Measurements from ENCODE around the gene SLC51A.

DNA sequence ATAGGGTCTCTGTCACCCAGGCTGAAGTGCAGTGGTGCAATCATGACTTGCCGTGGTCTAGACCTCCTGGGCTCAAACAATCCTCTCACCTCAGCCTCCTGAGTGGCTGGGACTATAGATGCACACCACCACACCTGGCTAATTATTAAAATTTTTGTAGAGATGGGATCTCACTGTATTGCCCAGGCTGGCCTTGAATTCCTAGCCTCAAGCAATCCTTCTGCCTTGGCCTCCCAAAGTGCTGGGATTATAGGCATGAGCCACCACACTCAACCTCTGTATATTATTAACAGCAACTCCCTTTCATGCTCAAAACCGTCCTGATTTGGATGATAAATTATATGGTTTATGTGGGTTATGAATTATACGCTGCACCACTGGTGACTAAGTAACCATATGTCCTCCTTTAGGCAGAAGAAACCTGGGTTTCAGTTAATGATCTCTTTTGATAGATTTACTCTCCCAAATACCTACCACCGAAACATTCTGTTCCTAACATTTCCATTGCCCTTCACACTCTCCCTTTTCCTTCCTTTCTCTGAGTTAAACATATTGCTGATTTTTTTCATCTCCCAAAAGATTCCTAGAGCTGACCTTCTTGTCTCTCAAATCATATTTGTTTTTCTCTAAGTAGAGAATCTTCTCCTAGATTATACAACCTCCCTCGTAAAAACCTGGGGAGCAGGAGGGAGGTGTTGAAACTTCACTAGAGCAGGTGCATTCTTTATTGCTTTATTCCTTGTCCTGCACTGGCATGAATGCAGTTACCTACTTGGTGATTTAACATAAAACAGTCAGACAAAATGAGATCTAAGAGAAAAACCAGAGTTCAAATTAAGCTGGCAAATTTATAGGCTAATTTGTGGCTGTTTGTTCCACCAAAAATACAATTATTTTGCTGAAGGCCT lies 38.3 kb downstream of the SLC51A start:
- TF ChIP-seq, protein P1, sequence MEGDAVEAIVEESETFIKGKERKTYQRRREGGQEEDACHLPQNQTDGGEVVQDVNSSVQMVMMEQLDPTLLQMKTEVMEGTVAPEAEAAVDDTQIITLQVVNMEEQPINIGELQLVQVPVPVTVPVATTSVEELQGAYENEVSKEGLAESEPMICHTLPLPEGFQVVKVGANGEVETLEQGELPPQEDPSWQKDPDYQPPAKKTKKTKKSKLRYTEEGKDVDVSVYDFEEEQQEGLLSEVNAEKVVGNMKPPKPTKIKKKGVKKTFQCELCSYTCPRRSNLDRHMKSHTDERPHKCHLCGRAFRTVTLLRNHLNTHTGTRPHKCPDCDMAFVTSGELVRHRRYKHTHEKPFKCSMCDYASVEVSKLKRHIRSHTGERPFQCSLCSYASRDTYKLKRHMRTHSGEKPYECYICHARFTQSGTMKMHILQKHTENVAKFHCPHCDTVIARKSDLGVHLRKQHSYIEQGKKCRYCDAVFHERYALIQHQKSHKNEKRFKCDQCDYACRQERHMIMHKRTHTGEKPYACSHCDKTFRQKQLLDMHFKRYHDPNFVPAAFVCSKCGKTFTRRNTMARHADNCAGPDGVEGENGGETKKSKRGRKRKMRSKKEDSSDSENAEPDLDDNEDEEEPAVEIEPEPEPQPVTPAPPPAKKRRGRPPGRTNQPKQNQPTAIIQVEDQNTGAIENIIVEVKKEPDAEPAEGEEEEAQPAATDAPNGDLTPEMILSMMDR (conservative IDR thresholded peaks at IDR 0.05; ENCODE audit: low read length): no peak
- TF ChIP-seq EZH2phosphoT487 (IDR thresholded peaks at IDR 0.05; ENCODE audit: borderline replicate concordance, low read depth, low read length): no peak

Data from OCI-LY7 (cell line).